Measurements from ENCODE around the gene ONECUT1.

ONECUT1 gene

GRCh38 chr15:52730594-52730993, 59.5 kb downstream of the ONECUT1 start:
- no peak for DNase-seq

DNA sequence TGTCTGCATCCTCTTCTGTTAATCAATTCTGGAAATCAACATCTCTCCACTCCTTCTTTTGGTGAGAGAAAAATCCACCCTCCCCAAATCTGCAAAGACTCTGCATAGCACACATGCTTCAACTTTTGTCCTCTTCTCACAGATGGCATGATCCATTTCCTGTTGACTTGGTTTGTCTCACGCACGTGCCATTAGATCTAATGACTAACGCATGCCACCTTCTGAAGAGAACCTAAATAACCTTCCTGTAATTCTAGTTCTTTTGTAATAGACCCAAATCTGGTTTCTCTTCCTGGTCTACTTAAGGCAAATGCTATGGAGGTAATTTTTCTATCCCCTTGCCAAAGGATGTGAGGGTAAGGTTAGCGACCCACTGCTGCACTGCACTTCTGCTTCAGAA, 60.0 kb downstream of the ONECUT1 start:
- peak; percentile 39 for DNase-seq

GRCh38 chr15:52728899-52729298, 61.2 kb downstream of the ONECUT1 start:
- no peak for DNase-seq

DNA sequence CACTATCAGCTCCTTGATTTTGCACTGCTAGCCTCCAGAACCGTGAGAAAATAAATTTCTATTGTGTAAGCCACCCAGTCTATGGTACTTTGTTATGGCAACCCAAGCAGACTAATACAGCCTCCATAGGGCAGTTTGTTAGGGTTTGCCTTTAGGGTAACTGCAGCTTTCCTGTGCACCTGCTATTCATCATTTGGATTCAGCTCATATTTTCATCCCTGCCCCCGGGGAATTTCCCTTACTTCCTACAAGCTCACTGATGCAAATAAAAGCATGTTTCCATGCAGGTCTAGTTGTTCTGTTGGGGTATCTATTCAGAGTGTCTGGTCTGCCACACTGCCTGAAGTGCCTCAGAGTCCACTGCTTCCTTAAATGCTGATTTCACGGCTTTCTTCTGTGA, 62.3 kb downstream of the ONECUT1 start:
- no peak for DNase-seq

DNA sequence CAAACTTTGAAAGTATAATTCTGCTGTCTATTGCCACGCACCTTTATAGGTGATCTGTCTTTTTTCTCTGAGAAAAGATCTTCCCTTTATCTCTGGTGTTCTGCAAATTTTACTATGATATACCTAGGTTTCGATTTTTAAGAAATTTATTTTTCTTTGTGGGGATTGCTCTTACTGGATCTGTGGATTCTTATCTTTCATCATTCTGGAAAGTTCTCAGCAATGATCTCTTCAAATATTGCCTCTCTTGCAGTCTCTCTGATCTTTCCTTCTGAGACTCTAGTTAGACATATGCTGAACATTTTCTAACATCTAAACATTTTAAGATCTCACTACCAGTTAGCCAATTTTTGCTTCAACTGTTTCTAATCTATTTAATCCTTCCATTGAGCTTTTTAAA, 63.9 kb downstream of the ONECUT1 start:
- no peak for DNase-seq

DNA sequence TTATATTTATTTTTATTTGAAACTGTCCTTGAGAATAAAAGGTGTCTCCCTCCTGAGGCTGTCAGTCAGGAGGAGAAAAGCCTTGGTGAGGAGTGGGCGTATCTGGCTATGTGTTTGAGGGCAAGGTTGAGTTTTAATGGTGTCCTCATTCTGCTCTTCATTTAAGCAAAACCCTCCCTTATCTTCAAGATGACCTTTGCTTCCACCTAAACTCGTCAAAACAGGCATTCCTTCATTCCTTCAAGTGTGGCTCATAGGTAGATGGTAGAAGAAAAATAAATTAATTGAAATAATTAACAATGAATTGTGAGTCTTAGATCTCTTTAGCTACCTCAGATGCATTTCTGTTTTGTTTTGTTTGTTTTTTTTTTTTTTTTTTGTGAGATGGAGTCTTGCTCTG, 71.6 kb downstream of the ONECUT1 start:
- no peak for DNase-seq

DNA sequence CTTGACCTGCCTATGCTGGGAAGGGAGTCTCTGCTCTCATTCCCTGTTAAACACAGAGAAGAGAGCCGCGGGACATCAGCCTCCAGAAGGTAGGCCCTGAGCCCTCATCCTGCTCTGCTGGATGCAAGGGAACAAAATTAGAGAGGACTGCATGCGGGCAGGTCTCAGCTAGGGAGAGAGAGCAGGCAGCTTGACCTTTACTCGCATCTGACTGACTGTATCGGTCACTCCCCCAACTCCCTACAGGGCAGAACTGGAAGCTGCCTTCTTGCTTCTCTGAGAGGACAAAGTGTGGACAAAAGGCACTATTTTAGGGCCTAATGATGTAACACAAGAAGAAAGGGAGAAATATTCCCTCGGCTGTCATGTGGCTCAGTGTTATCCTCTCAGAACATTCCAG, 72.2 kb downstream of the ONECUT1 start:
- no peak for DNase-seq

GRCh38 chr15:52717481-52717880, 72.7 kb downstream of the ONECUT1 start:
- DNase-seq: no peak

GRCh38 chr15:52716536-52716935, 73.6 kb downstream of the ONECUT1 start:
- DNase-seq: no peak

GRCh38 chr15:52715411-52715810, 74.7 kb downstream of the ONECUT1 start:
- no peak for DNase-seq

GRCh38 chr15:52714968-52715367, 75.2 kb downstream of the ONECUT1 start:
- DNase-seq: no peak

- DNase-seq: no peak
Measured at GRCh38 chr15:52710708-52711389, 79.3 kb downstream of the ONECUT1 start.

DNA sequence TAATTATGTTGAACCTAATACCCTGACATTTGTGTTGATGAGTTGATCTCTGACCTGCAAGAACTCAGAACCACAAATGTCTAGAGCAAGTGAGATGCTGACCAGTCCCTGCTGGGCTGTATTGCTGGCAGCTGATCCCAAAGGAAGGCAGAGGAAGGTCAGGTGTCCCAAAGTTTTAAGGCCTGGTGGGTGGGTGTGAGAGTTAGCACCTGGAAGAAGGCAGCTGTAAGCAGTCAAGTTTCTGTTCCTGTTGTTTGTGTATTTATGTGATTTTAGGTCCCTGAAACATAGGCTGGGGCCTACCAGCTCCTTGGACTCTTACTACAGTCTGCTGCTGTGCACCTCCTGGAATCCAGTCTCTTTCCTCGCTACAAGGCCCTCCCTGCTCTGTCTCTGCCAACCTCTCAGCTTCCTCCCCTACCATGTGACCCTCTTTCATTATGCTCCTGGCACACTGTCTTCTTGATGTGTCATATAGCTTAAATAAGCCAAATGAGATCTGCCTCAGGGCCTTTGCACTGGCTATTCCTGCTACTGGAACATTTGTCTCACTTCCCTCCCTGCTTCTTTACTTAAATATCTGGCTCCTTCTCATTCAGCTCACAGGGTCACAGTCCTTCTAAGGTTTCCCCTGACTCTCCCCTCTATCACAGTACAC, 80.0 kb downstream of the ONECUT1 start:
- no peak for DNase-seq

GRCh38 chr15:52709187-52709981, 80.8 kb downstream of the ONECUT1 start:
- DNase-seq: no peak
